HG02885 (cell line): ENCODE results near the gene ZNF891.

Source experiments
- ATAC-seq: cut with Tn5 transposase; IDR thresholded peaks from one replicate; pipeline ENCODE4 v1.9.1; 2021; ENCODE audit warnings: mild to moderate bottlenecking; ENCODE audit not compliant: unreplicated experiment, poor library complexity

The ZNF891 gene

DNA sequence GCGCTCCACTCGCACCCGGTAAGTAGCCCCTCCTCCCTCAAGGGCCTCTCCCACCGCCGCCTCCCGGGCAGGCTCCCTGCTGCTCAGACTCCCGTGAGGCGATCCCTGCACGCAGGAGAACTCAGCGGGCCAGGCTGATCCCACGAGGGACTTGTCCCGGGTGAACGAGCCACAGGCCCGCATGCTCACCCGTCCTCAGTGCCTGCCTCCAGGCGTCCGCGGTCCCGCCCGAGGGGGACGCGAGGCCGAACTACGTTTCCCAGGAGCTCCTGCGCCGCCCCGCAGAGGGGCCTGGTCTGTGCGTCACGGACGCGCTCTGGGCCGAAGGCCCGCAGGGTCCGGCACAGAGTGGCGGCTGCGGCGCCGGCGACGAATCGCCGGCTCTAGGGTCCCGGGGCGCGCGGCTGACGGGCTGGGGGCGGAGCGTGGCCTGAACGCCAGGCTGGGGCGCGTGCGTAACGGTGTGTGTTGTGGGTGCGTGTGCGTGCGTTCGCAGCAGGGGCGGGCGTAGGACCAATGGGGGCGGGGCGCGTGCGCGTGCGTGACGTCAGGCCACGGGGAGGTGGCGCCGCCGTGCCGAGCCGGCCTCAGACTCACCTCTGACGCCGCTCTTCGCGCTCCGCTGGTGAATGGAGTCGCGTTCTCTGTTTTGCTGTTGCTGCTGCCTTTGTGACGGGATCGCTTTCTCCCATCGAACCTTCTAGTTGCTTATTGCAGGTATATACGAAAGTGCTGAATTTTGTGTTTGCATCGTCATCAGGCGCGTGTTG, at the start of gene ZNF891, which contains the start of gene ZNF10:
TSS of gene ZNF891 (minus strand) at position 237 of the 770 bp plus-strand sequence. CDS start 8,356 bp downstream, outside the sequence.
TSS of gene ZNF10 (plus strand) at position 590 of the 770 bp plus-strand sequence. CDS start 13,866 bp downstream, outside the sequence.
- ATAC-seq, result peak; percentile 90

DNA sequence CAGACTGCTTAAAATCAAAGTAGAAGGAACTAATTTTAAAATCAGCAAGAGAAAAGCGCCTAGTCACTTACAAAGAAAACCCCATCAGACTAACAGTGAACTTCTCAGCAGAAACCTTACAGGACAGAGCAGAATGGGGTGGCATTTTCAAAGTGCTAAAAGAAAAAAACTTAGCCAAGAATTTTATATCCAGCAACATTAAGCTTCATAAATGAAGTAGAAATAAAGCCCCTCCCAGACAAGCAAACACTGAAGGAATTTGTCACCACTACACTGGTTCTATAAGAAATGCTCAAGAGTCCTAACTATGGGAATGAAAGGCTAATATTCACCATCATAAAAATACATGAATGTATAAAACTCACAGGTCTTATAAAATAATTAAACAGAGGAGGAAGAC, 44.8 kb upstream of the ZNF891 start:
- ATAC-seq, result no peak

DNA sequence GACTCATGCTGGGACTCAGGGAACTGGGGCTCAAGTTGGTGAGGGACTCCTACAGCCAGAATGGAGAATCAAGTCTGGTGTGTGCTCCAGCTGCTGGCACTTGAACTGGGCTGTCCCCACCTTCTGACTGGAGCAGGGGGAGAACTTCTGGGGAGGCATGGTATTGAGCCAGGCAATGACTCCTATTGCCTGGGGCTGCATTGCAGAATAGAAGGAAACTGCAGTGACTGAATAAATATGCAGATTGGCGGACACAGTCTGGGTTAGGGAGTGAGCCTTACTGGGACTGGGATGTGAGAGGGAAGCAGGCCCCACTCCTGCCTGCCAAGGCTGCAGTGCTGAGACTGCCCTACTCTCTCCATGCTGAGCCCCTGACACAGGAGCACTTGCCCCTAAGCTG, 42.4 kb upstream of the ZNF891 start:
- no peak for ATAC-seq

DNA sequence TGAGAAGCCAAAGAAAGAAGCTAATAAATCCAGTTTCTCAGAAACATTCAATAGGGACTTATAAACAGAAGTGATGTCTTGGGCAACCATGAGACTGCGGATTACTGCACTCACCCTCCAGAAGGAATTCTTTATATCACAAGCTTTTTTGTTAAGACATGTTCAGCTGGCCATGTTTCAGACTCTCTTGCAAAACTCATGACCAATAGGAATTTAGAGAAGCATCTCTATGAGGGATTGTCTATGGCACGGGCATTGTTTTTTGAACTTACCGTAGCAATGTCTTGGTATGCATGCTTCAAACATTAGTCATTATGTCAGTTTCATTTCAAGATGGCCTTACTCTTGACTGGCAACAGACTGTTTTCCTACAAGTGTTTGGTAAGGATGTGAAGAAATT, 35.7 kb upstream of the ZNF891 start:
- ATAC-seq, result no peak

DNA sequence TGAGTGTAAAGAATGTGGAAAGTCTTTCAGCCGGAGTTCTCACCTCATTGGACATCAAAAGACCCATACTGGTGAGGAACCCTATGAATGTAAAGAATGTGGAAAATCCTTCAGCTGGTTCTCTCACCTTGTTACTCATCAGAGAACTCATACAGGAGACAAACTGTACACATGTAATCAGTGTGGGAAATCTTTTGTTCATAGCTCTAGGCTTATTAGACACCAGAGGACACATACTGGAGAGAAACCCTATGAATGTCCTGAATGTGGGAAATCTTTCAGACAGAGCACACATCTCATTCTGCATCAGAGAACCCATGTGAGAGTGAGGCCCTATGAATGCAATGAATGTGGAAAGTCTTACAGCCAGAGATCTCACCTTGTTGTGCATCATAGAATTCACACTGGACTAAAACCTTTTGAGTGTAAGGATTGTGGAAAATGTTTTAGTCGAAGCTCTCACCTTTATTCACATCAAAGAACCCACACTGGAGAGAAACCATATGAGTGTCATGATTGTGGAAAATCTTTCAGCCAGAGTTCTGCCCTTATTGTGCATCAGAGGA, 26.1 kb upstream of the ZNF891 start:
- ATAC-seq, result no peak

DNA sequence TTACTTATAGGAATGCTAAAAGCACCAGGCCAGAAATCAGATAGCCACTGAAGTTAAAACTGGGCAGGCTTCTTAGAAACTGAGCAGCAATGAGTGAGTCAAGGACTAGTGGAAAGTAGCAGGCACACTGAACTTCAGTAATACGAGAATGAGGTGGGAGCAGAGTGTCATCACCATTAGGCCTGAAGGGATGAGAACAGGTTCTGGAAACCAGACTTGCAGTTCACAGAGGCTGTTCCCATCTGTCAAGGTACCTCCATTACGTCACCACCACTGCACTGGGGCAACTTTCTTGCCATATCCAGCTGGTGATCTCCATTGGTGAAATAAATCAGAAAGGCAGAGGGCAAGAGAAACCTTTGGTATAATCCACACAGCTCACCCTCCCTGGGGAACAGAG, 15.9 kb upstream of the ZNF891 start:
- no peak for ATAC-seq

DNA sequence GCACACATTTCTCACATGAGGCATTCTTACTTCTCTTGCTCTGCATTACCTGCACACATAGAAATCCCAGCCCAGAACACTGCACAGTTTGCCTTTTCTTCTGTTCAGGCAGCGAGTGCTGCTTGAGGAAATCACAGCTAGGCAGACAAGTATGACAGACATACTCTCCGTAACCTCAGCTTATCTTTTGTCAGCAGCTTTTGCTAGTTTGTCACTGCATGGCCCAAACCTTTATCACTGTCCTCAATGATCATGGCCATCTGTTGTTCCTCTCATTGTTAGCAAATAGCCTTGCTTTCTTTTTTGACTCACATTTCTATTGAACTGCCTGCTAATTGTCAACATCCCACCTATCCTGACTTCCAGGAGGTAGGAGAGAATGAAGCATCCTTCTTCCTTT, 5.7 kb upstream of the ZNF891 start:
- no peak for ATAC-seq

DNA sequence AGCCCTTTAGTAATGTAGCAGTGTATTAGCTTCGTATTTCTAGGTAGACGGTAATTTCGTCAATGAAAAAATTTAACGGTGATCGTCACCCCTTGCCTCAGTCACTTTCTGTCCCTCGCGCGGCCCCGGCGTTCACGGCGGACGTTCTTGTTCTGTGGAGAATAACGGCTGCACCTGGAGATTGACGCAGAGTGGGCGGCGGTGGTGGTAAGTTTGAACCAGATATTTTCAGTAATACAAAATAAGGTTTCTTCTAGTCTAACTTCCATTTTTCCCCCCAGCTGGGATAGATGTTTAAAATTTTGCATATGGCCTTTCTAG, 694 bp upstream of the ZNF891 start:
- ATAC-seq, result no peak

DNA sequence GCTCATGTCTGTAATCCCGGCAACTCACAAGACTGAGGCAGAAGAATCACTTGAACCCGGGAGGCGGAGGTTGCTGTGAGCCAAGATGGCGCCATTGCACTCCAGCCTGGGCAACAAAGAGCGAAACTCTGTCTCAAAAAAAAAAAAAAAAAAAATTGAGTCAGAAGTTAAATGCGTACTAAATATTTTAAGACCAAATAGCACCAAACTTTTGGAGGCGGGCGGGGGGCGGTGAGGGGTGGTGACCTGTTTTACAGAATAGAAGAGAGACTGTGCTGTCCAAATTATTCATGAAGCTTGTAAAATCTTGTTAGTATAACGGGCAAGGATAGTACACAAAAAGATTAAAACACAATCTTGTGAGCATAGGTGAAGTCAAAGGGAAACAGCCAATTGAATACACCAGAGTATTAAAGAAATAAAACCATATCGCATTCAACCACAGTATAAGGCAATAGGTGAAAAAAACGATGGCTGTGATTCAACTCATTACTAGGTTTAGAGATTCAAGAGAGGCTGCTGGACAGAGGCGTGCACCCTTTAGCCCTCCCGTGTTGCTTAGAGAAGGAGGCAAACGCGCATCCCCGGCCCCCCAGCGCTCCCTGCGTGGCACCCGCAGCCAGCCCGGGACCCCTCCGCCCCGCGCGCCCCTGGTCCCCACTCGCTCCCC, 571 bp downstream of the ZNF891 start:
- no peak for ATAC-seq

DNA sequence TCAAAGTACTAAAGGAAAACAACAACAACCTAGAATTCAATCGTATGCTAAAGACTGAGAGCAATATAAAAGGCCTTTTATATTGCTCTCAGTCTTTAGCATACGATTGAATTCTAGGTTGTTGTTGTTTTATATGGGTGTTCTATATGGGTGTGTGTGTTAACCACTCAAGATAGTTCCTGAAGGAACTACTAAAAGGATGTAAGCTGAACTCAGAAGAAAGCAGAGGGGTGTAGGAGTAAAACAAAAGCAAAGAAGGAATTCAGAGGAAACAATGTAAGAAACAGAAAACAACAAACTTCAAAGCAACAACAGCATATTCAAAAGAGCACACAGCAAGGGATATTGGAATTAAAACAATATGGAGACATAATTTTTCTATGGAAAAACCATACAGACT, 5.4 kb downstream of the ZNF891 start:
- no peak for ATAC-seq

DNA sequence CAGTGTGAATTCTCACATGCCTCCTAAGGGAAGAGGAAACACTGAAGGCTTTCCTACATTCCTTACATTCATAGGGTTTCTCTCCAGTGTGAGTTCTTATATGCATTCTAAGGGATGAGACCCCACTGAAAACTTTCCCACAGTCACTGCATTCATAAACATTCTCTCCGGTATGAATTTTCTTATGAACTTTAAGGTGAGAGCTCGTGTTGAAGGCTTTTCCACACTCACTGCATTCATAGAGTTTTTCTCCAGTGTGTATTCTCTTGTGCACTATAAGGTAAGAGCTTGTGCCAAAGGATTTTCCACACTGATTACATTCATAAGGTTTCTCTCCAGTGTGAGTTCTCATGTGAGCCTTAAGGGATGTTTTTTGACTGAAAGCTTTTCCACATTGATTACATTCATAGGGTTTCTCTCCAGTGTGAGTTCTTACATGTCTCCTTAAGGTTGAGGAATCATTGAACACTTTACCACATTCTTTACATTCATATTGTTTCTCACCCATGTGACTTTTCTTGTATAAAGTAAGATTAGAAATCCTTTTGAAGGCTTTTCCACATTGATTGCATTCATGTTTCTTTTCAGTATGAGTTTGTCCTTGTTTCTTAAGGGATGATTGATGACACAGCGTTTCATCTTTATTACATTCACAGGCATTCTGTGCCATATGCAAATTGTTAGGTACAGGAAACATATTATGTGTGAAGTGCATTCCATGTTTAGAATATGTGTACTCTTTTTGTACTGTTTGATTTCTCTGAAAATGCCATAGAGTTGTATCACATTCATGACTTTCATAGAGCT, 9.5 kb downstream of the ZNF891 start:
- ATAC-seq, result no peak

DNA sequence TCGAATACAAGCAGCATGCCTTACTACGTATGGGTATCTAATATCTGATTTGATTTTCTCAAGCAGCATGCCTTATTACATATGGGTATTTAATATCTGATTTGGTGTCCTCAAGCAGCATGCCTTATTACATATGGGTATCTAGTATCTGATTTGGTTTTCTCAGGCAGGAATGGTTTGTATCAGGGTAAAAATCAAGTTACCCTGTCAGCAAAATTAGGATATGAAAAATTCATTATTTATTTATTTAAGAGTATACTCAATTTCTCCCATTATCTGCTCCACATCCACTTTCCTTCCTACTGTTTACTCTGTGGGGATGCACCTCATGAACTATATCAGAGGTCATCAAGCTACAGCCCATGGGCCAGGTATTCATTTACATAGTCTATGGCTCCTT, 21.9 kb downstream of the ZNF891 start:
- ATAC-seq, result no peak

DNA sequence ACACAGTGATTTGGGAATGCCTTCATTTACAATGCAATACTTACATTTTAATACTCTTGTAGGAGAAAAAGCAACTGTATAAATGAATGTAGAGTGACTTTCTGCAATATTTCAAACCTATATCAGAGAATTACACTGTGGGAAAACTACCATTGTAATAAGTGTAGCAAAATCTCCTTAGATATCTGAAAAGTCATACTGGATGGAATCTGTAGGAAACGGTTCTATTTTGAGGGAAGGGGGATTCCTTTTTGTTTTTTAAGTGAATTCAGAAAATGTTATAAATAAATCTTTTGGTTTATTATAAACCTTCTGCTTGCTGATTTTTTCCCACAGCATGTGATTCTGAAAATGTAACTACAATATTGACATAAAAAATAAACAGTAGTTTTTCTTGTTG, 23.0 kb downstream of the ZNF891 start:
- ATAC-seq, result no peak

DNA sequence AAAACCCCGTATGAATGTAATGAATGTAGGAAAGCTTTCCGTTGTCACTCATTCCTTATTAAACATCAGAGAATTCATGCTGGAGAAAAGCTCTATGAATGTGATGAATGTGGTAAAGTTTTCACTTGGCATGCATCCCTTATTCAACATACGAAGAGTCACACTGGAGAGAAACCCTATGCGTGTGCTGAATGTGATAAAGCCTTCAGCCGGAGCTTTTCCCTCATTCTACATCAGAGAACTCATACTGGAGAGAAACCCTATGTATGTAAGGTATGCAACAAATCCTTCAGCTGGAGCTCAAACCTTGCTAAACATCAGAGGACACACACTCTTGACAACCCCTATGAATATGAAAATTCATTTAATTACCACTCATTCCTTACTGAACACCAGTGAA, 23.8 kb downstream of the ZNF891 start:
- no peak for ATAC-seq

DNA sequence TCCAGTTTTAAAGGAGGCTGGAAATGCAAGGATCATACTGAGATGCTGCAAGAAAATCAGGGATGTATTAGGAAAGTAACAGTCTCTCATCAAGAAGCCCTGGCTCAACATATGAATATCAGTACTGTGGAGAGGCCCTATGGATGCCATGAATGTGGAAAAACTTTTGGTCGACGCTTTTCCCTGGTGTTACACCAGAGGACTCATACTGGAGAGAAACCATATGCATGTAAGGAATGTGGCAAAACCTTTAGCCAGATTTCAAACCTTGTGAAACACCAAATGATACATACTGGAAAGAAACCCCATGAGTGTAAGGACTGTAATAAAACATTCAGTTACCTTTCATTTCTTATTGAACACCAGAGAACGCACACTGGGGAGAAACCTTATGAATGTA, 24.5 kb downstream of the ZNF891 start:
- no peak for ATAC-seq

DNA sequence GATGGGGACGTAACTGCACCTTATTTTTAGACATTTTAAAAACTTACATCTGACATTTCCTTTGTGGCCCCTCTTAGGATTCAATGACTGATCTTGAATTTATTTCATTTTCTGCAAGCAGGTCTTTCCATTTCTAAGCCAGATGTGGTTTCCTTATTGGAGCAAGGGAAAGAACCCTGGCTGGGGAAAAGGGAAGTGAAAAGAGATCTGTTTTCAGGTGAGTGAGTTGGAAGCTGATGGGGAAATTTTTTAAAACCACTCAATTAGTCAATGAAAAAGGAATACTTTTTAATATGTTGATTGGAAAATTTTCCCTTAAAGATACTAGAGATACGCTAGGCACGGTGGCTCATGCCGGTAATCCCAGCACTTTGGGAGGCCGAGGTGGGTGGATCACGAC, 46.7 kb downstream of the ZNF891 start:
- ATAC-seq, result no peak

DNA sequence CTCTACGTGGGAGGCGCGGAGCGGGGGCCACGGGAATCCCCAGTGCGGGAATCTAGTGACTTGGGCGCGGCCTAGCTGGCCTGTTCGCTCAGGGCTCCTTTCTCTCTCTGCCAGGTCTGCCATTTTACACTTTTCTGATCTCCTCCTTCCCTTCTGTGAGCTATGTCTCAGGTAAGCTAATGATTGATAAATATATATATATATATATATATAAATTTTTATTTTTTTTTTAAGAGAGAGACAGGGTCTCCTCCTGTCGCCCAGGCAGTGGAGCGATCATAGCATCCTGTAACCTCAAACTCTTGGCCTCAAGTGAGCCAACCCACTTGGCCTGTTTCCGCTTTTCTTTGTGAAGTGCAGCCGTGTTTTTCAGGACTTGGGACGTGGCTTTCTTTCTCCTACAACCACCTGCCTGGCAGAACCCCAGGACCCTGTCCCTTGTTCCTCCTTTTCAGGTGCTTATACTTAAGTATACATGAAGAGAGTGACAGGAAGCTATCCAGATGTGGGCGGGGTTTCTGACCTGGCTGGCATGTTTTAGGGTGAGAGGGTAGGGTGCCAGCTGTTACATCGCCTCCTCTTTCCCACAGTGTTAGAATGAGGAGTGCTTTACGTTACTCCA, 48.8 kb downstream of the ZNF891 start:
- ATAC-seq, result no peak

DNA sequence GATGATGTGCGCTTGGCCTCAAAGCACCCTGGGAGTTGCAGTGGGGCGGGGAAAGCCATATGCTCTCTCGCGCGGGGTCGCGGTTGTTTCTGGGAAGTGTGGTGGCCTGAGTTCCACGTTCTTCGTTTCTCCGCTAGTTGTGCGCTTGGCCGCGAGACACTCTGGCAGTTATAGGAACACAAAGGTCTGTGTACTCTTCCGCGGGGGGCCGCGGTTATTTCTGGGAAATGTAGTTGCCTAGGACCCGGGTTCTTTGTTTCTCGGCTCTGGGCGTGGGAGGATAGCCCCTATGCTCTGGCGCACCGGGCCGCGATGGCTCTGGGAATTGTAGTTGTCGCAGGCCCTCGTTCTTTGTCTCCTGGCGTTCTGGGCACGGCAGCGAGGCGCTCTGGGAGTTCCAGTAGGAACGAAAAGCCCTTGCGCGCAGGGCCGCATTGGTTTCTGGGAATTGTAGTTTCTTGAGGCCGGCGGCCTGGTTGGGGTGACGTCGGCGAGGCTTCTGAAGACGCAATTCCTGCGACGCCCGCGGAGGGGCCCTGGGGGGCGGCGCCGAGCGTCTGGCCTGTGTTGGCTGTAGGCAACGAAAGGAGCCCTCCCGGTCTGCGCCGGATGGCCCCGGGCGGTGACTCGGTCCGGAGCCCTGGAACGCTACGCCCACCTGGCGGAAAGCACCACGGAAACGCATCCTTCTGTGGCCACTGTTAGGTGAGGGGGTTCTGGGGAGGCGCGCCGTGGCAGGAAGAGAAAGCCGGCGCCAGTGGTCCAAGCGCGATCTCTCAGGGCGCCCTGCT, 49.5 kb downstream of the ZNF891 start, which contains the start of gene ZNF140:
TSS of gene ZNF140 (plus strand) at position 556 of the 791 bp plus-strand sequence. CDS start 398 bp downstream, outside the sequence.
- ATAC-seq, result peak; percentile 72

DNA sequence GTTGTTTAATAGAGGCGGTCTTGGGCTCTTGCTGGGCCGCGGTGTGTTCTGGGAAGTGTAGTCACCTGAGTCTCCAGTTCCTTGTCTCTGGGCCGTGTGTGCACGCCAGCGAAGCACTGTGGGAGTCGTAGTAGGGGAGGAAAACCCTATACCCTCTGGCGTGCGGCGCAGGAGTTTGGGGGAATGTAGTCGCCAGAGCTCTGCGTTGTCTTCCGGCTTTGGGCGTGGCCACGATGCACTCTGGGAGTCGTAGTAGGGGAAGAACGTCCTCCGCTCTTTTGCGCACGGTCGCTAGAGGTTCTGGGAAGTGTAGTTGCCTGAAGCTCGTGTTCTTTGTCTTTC, 50.1 kb downstream of the ZNF891 start:
- ATAC-seq, result peak; percentile 80

DNA sequence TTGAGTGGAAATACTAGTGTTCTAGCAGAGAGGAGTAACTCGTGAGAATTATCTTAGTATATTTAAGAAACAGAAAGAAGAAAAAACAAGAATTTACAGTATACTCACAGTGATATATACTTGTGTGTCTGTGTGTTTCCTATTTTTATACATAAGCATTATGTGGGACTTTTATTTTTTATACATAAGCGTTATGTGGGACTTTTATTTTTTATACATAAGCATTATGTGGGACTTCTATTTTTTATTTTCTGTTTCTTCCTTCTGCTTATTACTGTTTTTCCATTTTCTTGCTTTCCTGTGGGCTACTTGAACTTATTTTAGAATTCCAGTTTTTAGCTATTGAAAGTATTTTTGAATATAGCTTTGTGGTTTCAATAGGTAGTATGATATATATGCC, 56.2 kb downstream of the ZNF891 start:
- ATAC-seq, result no peak
